Measurements from ENCODE around the gene NR4A1.

NR4A1 gene

DNA sequence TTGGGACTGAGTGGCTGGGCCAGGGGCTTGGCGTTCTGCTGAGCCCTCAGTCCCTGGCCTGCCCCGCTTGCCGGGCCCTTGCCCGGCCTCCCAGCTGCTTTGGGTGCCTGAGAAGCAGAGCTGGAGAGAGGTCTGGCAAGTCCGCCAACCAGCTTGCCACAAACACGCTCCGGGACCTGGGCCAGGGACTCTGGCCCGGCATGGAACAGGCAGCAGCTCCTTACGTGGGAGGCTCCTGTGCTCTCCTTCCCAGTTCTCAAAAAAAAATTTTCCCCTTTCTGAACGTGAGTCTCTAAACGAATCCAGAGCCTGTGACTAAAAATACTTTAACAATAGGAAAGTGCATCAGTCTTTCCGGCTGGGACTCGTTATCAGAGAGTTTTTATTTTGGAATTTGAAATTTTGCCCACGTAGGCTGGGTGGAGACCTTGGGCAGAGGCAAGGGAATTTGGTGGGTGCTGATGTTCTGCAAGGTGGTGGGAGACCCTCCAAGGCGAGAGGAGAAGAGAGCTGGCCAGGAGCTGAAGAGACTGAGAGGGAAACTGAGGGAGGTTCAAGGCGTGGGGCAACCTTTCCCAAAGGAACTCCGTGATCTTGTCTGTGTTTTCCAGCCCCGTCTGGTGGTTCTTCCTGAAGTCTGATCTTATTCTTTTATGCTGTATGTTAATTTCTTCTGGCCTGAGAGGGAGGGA, 6.8 kb upstream of the NR4A1 start:
- no peak for DNase-seq (ENCODE audit: insufficient read length, low spot score)
- TF ChIP-seq PAX5 (IDR thresholded peaks at IDR 0.05; ENCODE audit: insufficient read depth, low read length, severe bottlenecking) (no peak), POU2F2 (IDR thresholded peaks at IDR 0.05; ENCODE audit: low read depth, low read length) (no peak), SPI1 (IDR thresholded peaks at IDR 0.05; ENCODE audit: low read depth, low read length) (no peak), POLR2A (IDR thresholded peaks at IDR 0.05; ENCODE audit: low read depth, low read length) (no peak), TAF1 (IDR thresholded peaks at IDR 0.05; ENCODE audit: low read depth, low read length) (no peak), POLR2AphosphoS5 (IDR thresholded peaks at IDR 0.05; ENCODE audit: low read depth, low read length) (no peak)
- FAIRE-seq: no peak

DNA sequence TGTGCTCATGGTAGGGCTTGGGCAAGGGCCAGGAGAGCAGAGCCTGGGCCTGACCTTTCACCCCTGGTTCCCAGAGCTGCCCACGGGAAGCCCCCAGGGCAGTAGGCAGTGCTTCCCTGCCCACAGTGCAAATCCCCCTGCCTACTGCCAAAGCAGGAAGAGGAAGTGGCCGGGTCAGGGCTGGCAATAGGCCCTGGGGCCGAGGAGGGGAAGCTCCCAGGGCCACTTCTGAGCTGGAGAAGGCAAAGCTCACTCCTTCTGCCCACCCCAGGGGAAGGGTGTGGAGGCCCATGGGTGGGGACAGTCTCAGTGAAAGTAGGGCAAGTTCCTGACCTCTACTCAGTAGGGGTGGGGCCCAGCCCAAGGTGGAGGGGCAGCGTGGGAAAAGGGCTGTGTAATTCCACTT, 5.4 kb upstream of the NR4A1 start:
- DNase-seq (ENCODE audit: insufficient read length, low spot score) (no peak), FAIRE-seq (no peak)
- no peak for TF ChIP-seq TAF1 (IDR thresholded peaks at IDR 0.05; ENCODE audit: low read depth, low read length)
- no peak for TF ChIP-seq POU2F2 (IDR thresholded peaks at IDR 0.05; ENCODE audit: low read depth, low read length)
- no peak for TF ChIP-seq PAX5 (IDR thresholded peaks at IDR 0.05; ENCODE audit: insufficient read depth, low read length, severe bottlenecking)
- peak; percentile 57 for TF ChIP-seq SPI1 (IDR thresholded peaks at IDR 0.05; ENCODE audit: low read depth, low read length)
- no peak for TF ChIP-seq POLR2AphosphoS5 (IDR thresholded peaks at IDR 0.05; ENCODE audit: low read depth, low read length)
- no peak for TF ChIP-seq POLR2A (IDR thresholded peaks at IDR 0.05; ENCODE audit: low read depth, low read length)

- DNase-seq (ENCODE audit: insufficient read length, low spot score) (no peak), FAIRE-seq (no peak)
- TF ChIP-seq POLR2A (IDR thresholded peaks at IDR 0.05; ENCODE audit: low read depth, low read length) (no peak), TAF1 (IDR thresholded peaks at IDR 0.05; ENCODE audit: low read depth, low read length) (no peak), SPI1 (IDR thresholded peaks at IDR 0.05; ENCODE audit: low read depth, low read length) (no peak), POU2F2 (IDR thresholded peaks at IDR 0.05; ENCODE audit: low read depth, low read length) (no peak), PAX5 (IDR thresholded peaks at IDR 0.05; ENCODE audit: insufficient read depth, low read length, severe bottlenecking) (no peak), POLR2AphosphoS5 (IDR thresholded peaks at IDR 0.05; ENCODE audit: low read depth, low read length) (no peak)
Observed at GRCh38 chr12:52046859-52047258, 4.4 kb upstream of the NR4A1 start.

- DNase-seq (ENCODE audit: insufficient read length, low spot score): no peak
- FAIRE-seq: no peak
- TF ChIP-seq PAX5 (IDR thresholded peaks at IDR 0.05; ENCODE audit: insufficient read depth, low read length, severe bottlenecking): no peak
- no peak for TF ChIP-seq SPI1 (IDR thresholded peaks at IDR 0.05; ENCODE audit: low read depth, low read length)
- TF ChIP-seq POLR2A (IDR thresholded peaks at IDR 0.05; ENCODE audit: low read depth, low read length): no peak
- no peak for TF ChIP-seq TAF1 (IDR thresholded peaks at IDR 0.05; ENCODE audit: low read depth, low read length)
- TF ChIP-seq POLR2AphosphoS5 (IDR thresholded peaks at IDR 0.05; ENCODE audit: low read depth, low read length): no peak
- no peak for TF ChIP-seq POU2F2 (IDR thresholded peaks at IDR 0.05; ENCODE audit: low read depth, low read length)
Observed at GRCh38 chr12:52049286-52049685, 2.0 kb upstream of the NR4A1 start.

DNA sequence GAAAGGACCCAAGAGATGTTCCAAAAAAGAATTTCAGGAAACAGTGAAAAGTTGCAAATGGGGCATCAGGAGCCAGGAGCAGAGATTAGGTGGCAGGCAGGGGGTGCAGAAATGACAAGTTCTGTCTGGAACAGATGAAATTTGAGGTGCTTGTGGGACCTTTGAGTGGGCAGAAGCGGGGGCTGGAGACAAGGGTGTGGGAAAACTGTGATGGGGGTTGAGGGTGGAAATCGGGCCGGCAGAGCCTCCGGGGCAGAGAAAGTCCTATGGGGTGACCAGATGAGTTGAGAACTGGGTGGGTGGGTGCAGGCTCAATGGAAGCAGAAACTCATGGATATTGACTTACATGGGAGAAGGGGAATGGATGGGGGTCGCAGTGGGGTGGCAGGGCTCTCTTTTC, 1.6 kb upstream of the NR4A1 start:
- no peak for TF ChIP-seq PAX5 (IDR thresholded peaks at IDR 0.05; ENCODE audit: insufficient read depth, low read length, severe bottlenecking)
- no peak for TF ChIP-seq SPI1 (IDR thresholded peaks at IDR 0.05; ENCODE audit: low read depth, low read length)
- TF ChIP-seq POLR2AphosphoS5 (IDR thresholded peaks at IDR 0.05; ENCODE audit: low read depth, low read length): no peak
- no peak for TF ChIP-seq TAF1 (IDR thresholded peaks at IDR 0.05; ENCODE audit: low read depth, low read length)
- TF ChIP-seq POLR2A (IDR thresholded peaks at IDR 0.05; ENCODE audit: low read depth, low read length): no peak
- TF ChIP-seq POU2F2 (IDR thresholded peaks at IDR 0.05; ENCODE audit: low read depth, low read length): no peak
- DNase-seq (ENCODE audit: insufficient read length, low spot score): no peak
- no peak for FAIRE-seq

GRCh38 chr12:52050116-52050757, 1.0 kb upstream of the NR4A1 start:
- TF ChIP-seq PAX5 (IDR thresholded peaks at IDR 0.05; ENCODE audit: insufficient read depth, low read length, severe bottlenecking): no peak
- TF ChIP-seq SPI1 (IDR thresholded peaks at IDR 0.05; ENCODE audit: low read depth, low read length): no peak
- TF ChIP-seq POLR2AphosphoS5 (IDR thresholded peaks at IDR 0.05; ENCODE audit: low read depth, low read length): 0 out of 2 replicates have a peak, but pooled peaks have one; percentile 40
- peak; percentile 62; the same call in 1 of the 2 replicates for TF ChIP-seq POLR2A (IDR thresholded peaks at IDR 0.05; ENCODE audit: low read depth, low read length)
- TF ChIP-seq TAF1 (IDR thresholded peaks at IDR 0.05; ENCODE audit: low read depth, low read length): no peak
- DNase-seq (ENCODE audit: insufficient read length, low spot score) (no peak), FAIRE-seq (peak; percentile 60)

- FAIRE-seq (peak; percentile 73), DNase-seq (ENCODE audit: insufficient read length, low spot score) (no peak)
- TF ChIP-seq POLR2A (IDR thresholded peaks at IDR 0.05; ENCODE audit: low read depth, low read length): no peak
- 0 out of 2 replicates have a peak, but pooled peaks have one; percentile 5 for TF ChIP-seq POLR2AphosphoS5 (IDR thresholded peaks at IDR 0.05; ENCODE audit: low read depth, low read length)
- TF ChIP-seq PAX5 (IDR thresholded peaks at IDR 0.05; ENCODE audit: insufficient read depth, low read length, severe bottlenecking): no peak
Observed at GRCh38 chr12:52052468-52053186, 1.4 kb downstream of the NR4A1 start.

GRCh38 chr12:52053536-52054209, 2.4 kb downstream of the NR4A1 start:
- TF ChIP-seq PAX5 (IDR thresholded peaks at IDR 0.05; ENCODE audit: insufficient read depth, low read length, severe bottlenecking) (no peak), POLR2A (IDR thresholded peaks at IDR 0.05; ENCODE audit: low read depth, low read length) (no peak), POLR2AphosphoS5 (IDR thresholded peaks at IDR 0.05; ENCODE audit: low read depth, low read length) (no peak), POU2F2 (IDR thresholded peaks at IDR 0.05; ENCODE audit: low read depth, low read length) (no peak), SPI1 (IDR thresholded peaks at IDR 0.05; ENCODE audit: low read depth, low read length) (no peak), TAF1 (IDR thresholded peaks at IDR 0.05; ENCODE audit: low read depth, low read length) (no peak)
- DNase-seq (ENCODE audit: insufficient read length, low spot score) (no peak), FAIRE-seq (no peak)

All from GM12891 (cell line).